ENCODE data around the gene SASH1.
A peak's percentile ranks its signal among the peaks of the same experiment; 100 is the strongest.

Gene SASH1

DNA sequence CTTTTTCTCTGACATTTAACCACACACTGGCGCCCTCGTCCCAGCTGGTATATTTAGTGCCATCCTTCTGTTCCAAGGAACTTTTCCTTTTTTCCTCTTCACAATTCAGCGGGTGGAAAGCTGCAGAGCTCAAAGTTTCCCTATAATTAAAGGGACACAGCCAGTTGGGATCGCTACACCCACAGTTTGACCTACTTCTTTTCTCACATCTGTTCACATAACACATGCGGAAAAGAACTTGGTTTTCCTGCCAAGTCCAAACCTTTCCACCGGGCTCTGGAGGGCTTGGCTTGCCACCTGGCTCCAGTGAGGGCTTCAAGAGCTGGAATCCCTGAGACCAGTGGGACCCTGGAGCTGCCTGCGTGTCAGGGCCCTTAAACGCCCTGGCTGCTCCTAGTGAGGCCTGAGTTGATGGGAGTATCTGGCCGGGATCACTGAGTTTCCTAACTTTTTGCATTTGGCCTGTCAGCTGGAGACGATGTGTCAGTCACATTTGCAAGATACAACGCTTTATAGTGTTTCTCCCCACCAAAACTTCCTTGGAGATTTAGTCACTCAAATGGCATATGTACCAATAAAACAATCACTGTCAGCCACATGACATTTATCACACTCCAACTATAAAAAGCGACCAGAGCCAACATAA, 176.0 kb downstream of the SASH1 start:
- Histone ChIP-seq H3K27ac (ENCODE audit: low read length) (peak overlapping the region; percentile 34), H3K9me3 (ENCODE audit: control insufficient read depth in 1 of 2, low read length in 2 of 2) (no peaks in the 10 kb centered on the region), H3K27me3 (ENCODE audit: low read depth, low read length) (no peaks in the 10 kb centered on the region), H3K4me3 (ENCODE audit: low read depth in 1 of 2, low read length in 2 of 2) (no peak overlapping the region), H3K36me3 (ENCODE audit: control insufficient read depth in 1 of 2, insufficient read depth in 2 of 2, low read length in 2 of 2) (peaks cover 12 to 33% of the 10 kb centered on the region in 2 donors), H3K4me1 (ENCODE audit: control insufficient read depth in 1 of 2, insufficient read depth in 2 of 2, low read length in 2 of 2) (peaks cover 0 to 34% of the 10 kb centered on the region in 2 donors)

DNA sequence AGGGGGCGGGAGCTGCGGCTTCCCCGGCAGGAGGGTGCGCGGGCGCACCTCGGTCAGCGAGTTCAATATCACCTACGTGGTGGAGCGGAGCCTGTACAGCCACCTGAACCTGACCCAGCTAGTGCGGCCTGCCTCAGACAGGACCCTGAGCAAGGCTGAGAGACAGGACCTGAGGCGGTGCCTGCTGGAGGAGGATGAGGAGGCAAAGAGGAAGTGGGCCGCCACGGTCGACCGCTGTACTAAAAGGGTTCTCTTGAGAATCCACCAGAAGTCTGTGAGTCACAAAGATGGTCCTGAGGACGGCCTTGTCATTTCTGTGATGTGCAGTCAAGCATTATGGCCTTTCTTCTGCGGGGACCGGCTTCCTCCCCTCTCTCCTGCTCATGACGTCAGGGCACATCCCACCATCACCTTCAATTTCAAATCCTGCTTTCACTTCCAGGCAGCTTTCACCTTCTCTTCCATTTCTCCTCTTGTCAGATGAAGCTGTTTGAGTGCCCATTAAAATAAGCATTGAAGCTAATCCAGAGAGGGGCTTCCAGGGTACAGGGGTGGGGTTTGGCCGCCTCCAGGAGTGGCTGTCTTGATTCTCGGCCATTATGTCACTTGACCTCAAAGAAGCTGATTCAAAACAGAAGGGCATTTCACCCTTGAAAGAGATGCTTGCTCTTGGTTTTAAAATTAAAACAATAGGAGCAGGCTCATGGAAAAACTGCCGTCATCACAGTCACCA, 177.6 kb downstream of the SASH1 start:
- Histone ChIP-seq H3K36me3 (ENCODE audit: control insufficient read depth in 1 of 2, insufficient read depth in 2 of 2, low read length in 2 of 2) (peaks cover 15 to 39% of the 10 kb centered on the region in 2 donors), H3K27me3 (ENCODE audit: low read depth, low read length) (no peaks in the 10 kb centered on the region), H3K4me1 (ENCODE audit: control insufficient read depth in 1 of 2, insufficient read depth in 2 of 2, low read length in 2 of 2) (peaks cover 2 to 35% of the 10 kb centered on the region in 2 donors), H3K9me3 (ENCODE audit: control insufficient read depth in 1 of 2, low read length in 2 of 2) (no peaks in the 10 kb centered on the region), H3K27ac (ENCODE audit: low read length) (no peak overlapping the region), H3K4me3 (ENCODE audit: low read depth in 1 of 2, low read length in 2 of 2) (no peak overlapping the region)

DNA sequence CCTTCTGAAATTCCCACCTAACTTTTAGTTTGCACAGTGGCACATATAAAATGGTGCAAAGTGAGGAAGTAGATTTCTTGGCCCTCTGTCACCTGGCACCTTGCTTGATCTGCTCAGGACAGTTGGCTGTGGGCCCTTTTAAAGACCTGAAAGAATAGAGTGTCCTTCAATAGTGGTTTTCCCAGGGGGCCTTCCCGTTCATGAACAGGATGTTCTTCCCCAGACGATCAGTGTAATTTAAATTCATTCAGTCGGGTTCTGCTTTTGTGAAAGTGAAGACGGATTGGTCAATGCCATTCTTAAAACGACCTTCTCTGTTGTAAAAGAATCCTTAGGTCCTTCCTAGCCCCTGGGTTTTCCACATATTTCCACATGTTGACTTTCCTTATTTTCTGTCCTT, 178.5 kb downstream of the SASH1 start:
- H3K36me3 ChIP-seq (ENCODE audit: control insufficient read depth in 1 of 2, insufficient read depth in 2 of 2, low read length in 2 of 2) = peaks cover 19 to 44% of the 10 kb centered on the region in 2 donors
- peak overlapping the region; percentile 26 for H3K27ac ChIP-seq (ENCODE audit: low read length)
- H3K4me1 ChIP-seq (ENCODE audit: control insufficient read depth in 1 of 2, insufficient read depth in 2 of 2, low read length in 2 of 2) = peaks cover 4 to 41% of the 10 kb centered on the region in 2 donors
- H3K27me3 ChIP-seq (ENCODE audit: low read depth, low read length) = no peaks in the 10 kb centered on the region
- H3K9me3 ChIP-seq (ENCODE audit: control insufficient read depth in 1 of 2, low read length in 2 of 2) = no peaks in the 10 kb centered on the region
- no peak overlapping the region for H3K4me3 ChIP-seq (ENCODE audit: low read depth in 1 of 2, low read length in 2 of 2)

DNA sequence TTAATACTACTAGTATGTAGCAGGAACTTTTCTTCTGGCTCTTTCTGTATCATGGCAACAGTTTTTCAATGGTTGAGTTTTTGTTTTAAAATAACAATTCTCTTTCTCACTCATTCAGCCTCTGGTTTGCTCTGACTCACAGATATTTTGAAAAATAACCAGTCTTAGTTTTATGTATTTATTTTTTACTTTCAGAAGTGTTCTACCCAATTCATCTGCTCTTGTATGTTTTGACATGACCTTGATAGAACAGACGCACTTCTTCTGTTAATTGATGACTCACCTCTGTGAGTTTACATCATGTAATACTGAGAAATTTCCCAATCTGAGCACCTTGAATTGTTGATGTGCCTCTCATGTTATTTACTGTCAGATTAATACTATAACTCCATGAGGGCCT, 178.9 kb downstream of the SASH1 start:
- Histone ChIP-seq H3K4me3 (ENCODE audit: low read depth in 1 of 2, low read length in 2 of 2) (no peak overlapping the region), H3K27me3 (ENCODE audit: low read depth, low read length) (no peaks in the 10 kb centered on the region), H3K36me3 (ENCODE audit: control insufficient read depth in 1 of 2, insufficient read depth in 2 of 2, low read length in 2 of 2) (peaks cover 19 to 44% of the 10 kb centered on the region in 2 donors), H3K9me3 (ENCODE audit: control insufficient read depth in 1 of 2, low read length in 2 of 2) (no peaks in the 10 kb centered on the region), H3K4me1 (ENCODE audit: control insufficient read depth in 1 of 2, insufficient read depth in 2 of 2, low read length in 2 of 2) (peaks cover 4 to 41% of the 10 kb centered on the region in 2 donors), H3K27ac (ENCODE audit: low read length) (peak overlapping the region; percentile 26)

DNA sequence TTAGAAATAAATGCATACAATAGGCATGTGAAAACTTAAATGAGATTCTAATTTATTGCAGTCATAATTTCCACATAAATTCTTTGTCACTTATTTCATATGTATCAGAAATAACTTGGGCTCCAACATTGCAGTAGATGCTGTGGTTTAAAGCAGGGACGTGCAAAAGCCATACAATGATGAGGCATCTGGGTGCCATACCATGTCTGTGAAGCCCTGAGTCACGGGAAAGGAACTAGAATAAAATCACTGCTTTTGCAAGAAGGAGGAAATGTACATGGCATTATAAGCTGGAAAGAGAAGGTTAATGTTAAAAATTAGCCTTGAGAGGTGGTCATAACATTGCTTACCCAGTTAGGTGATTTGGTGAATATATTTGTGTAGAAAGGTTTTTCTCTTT, 180.4 kb downstream of the SASH1 start:
- Histone ChIP-seq H3K36me3 (ENCODE audit: control insufficient read depth in 1 of 2, insufficient read depth in 2 of 2, low read length in 2 of 2) (peaks cover 20 to 50% of the 10 kb centered on the region in 2 donors), H3K27ac (ENCODE audit: low read length) (peak overlapping the region; percentile 11)

DNA sequence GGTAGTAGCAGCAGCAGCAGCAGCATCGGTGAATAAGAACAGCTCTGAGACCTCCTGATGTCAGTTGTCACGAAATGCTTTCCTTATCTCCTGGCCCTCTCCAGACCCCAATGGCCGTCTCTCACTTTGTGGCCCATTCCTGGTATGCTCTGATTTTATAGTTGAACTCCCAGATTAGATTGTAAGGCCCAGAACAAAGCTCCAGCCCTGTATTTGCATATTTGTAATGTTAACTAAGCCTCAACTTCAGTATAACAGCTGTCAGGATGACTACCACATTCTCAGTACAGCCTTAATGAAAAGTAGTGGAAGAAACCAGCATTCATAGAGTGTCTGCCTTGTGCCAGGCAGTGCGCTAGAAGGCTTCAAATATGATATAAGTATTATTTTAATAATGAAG, 180.9 kb downstream of the SASH1 start:
- Histone ChIP-seq H3K4me1 (ENCODE audit: control insufficient read depth in 1 of 2, insufficient read depth in 2 of 2, low read length in 2 of 2) (peaks cover 4 to 35% of the 10 kb centered on the region in 2 donors), H3K9me3 (ENCODE audit: control insufficient read depth in 1 of 2, low read length in 2 of 2) (no peaks in the 10 kb centered on the region), H3K4me3 (ENCODE audit: low read depth in 1 of 2, low read length in 2 of 2) (no peak overlapping the region), H3K36me3 (ENCODE audit: control insufficient read depth in 1 of 2, insufficient read depth in 2 of 2, low read length in 2 of 2) (peaks cover 24 to 55% of the 10 kb centered on the region in 2 donors), H3K27ac (ENCODE audit: low read length) (peak overlapping the region; percentile 11), H3K27me3 (ENCODE audit: low read depth, low read length) (no peaks in the 10 kb centered on the region)

More for the DNA sequence above, 180.4 kb downstream of the SASH1 start:
- Histone ChIP-seq H3K4me1 (ENCODE audit: control insufficient read depth in 1 of 2, insufficient read depth in 2 of 2, low read length in 2 of 2) (peaks cover 4 to 35% of the 10 kb centered on the region in 2 donors), H3K27me3 (ENCODE audit: low read depth, low read length) (no peaks in the 10 kb centered on the region), H3K4me3 (ENCODE audit: low read depth in 1 of 2, low read length in 2 of 2) (no peak overlapping the region), H3K9me3 (ENCODE audit: control insufficient read depth in 1 of 2, low read length in 2 of 2) (no peaks in the 10 kb centered on the region)

DNA sequence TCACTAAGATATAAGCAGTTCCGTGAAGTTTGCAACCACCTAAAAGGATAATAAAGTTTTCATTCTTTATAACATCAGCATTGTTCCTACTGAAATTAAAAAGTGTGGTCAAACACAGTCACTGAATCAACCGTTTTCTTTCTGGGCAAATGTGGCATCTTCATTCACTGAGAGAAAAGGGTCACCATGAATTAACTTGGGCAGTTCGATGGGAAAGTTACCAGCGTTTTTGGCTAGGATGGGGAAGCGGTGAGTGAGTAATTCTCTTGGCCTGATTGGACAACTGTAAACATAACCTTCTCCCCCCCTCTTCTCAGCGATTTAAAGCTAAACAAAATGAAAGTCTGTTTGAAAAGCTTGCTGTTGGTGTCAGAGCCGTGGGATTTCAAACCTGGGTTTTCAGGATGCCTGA, 181.8 kb downstream of the SASH1 start:
- Histone ChIP-seq H3K4me1 (ENCODE audit: control insufficient read depth in 1 of 2, insufficient read depth in 2 of 2, low read length in 2 of 2) (peaks cover 4 to 26% of the 10 kb centered on the region in 2 donors), H3K9me3 (ENCODE audit: control insufficient read depth in 1 of 2, low read length in 2 of 2) (no peaks in the 10 kb centered on the region), H3K27me3 (ENCODE audit: low read depth, low read length) (no peaks in the 10 kb centered on the region), H3K36me3 (ENCODE audit: control insufficient read depth in 1 of 2, insufficient read depth in 2 of 2, low read length in 2 of 2) (peaks cover 24 to 54% of the 10 kb centered on the region in 2 donors), H3K27ac (ENCODE audit: low read length) (peak overlapping the region; percentile 78), H3K4me3 (ENCODE audit: low read depth in 1 of 2, low read length in 2 of 2) (peak overlapping the region in 1 of 2 donors; percentile 14)

DNA sequence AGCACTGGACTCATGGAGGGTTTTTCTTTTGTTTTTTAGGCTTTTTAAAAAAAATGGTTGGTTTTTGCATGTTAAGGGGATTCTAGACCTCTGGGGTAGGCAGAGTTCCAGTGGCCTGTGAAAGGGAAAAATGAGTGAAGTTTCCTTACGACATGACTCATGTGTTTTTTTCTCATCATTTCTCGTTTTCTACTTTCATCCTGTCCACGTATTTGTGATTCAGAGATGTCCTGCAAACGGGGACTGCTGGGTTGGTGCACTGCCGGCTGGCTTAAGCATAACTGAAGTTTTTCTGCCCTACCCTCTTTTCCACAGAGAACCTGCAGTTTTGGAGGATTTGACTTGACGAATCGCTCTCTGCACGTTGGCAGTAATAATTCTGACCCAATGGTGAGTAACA, 182.3 kb downstream of the SASH1 start:
- Histone ChIP-seq H3K9me3 (ENCODE audit: control insufficient read depth in 1 of 2, low read length in 2 of 2) (no peaks in the 10 kb centered on the region), H3K27ac (ENCODE audit: low read length) (peak overlapping the region; percentile 78), H3K27me3 (ENCODE audit: low read depth, low read length) (no peaks in the 10 kb centered on the region), H3K36me3 (ENCODE audit: control insufficient read depth in 1 of 2, insufficient read depth in 2 of 2, low read length in 2 of 2) (peaks cover 20 to 49% of the 10 kb centered on the region in 2 donors), H3K4me1 (ENCODE audit: control insufficient read depth in 1 of 2, insufficient read depth in 2 of 2, low read length in 2 of 2) (peaks cover 4 to 22% of the 10 kb centered on the region in 2 donors), H3K4me3 (ENCODE audit: low read depth in 1 of 2, low read length in 2 of 2) (peak overlapping the region in 1 of 2 donors; percentile 14)

DNA sequence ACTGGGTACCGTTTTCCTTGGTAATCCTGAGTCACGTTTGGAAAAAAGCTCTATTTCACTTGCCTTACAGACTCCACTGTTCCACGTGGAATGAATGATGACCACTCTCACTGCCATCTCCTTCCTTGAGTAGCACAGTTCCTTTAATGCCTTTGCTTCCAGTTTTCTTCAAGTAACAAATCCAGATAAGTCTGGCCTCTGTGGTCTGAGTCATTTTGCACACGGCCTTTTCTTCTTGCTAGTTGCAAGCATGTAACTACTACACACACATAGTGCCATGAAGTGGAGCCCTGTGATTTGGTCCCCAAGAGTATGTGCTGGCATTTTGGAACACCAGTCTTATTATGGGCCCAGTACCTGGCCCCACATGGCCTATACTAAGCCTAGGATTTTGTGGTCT, 182.8 kb downstream of the SASH1 start:
- Histone ChIP-seq H3K27me3 (ENCODE audit: low read depth, low read length) (no peaks in the 10 kb centered on the region), H3K27ac (ENCODE audit: low read length) (peak overlapping the region; percentile 78), H3K9me3 (ENCODE audit: control insufficient read depth in 1 of 2, low read length in 2 of 2) (no peaks in the 10 kb centered on the region), H3K36me3 (ENCODE audit: control insufficient read depth in 1 of 2, insufficient read depth in 2 of 2, low read length in 2 of 2) (peaks cover 16 to 46% of the 10 kb centered on the region in 2 donors), H3K4me1 (ENCODE audit: control insufficient read depth in 1 of 2, insufficient read depth in 2 of 2, low read length in 2 of 2) (peaks cover 4 to 22% of the 10 kb centered on the region in 2 donors), H3K4me3 (ENCODE audit: low read depth in 1 of 2, low read length in 2 of 2) (peak overlapping the region in 1 of 2 donors; percentile 14)

DNA sequence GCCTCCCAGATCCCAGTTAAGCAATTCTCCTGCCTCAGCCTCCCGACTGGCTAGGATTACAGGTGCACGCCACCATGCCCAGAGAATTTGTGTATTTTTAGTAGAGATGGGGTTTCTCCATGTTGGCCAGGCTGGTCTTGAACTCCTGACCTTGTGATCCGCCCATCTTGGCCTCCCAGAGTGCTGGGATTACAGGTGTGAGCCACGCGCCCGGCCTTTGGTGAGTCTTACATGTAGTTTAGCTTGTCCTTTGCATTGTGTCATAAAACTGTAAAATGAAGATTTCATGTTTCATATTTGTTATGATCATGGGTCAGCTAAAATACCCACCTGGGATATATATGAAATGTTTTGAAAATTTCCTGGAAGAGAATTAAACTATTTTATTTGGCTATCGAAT, 183.5 kb downstream of the SASH1 start:
- H3K27ac ChIP-seq (ENCODE audit: low read length) = no peak overlapping the region
- peaks cover 12 to 44% of the 10 kb centered on the region in 2 donors for H3K36me3 ChIP-seq (ENCODE audit: control insufficient read depth in 1 of 2, insufficient read depth in 2 of 2, low read length in 2 of 2)
- H3K4me1 ChIP-seq (ENCODE audit: control insufficient read depth in 1 of 2, insufficient read depth in 2 of 2, low read length in 2 of 2) = peaks cover 4 to 15% of the 10 kb centered on the region in 2 donors
- H3K4me3 ChIP-seq (ENCODE audit: low read depth in 1 of 2, low read length in 2 of 2) = no peak overlapping the region
- no peaks in the 10 kb centered on the region for H3K9me3 ChIP-seq (ENCODE audit: control insufficient read depth in 1 of 2, low read length in 2 of 2)
- no peaks in the 10 kb centered on the region for H3K27me3 ChIP-seq (ENCODE audit: low read depth, low read length)

DNA sequence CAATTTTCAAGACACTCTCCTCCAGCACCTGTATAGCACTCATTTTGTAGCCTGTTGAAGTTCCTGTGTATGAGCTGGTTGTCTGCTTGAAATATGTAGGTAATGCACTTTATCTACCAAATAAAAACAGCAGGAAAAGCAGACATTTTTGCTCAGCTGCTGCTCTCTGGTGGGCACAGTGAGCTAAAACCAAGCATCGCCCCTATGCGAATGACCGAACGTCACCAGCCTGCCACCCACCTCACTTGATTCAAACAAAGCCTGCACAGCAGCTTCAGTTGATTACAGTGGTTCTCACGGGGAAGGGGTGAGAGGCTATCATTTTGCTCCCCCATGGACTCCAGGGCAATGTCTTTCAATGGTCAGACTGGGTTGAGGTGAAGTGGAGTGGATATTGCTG, 185.7 kb downstream of the SASH1 start:
- Histone ChIP-seq H3K4me1 (ENCODE audit: control insufficient read depth in 1 of 2, insufficient read depth in 2 of 2, low read length in 2 of 2) (peaks cover 4 to 7% of the 10 kb centered on the region in 2 donors), H3K4me3 (ENCODE audit: low read depth in 1 of 2, low read length in 2 of 2) (no peak overlapping the region), H3K36me3 (ENCODE audit: control insufficient read depth in 1 of 2, insufficient read depth in 2 of 2, low read length in 2 of 2) (peaks cover 28 to 43% of the 10 kb centered on the region in 2 donors), H3K9me3 (ENCODE audit: control insufficient read depth in 1 of 2, low read length in 2 of 2) (no peaks in the 10 kb centered on the region), H3K27me3 (ENCODE audit: low read depth, low read length) (no peaks in the 10 kb centered on the region), H3K27ac (ENCODE audit: low read length) (no peak overlapping the region)
